Activated naive CD4-positive, alpha-beta T cell (primary cell): ENCODE data around the gene EDEM3.

Experiments used
- DNase-seq, 4 experiments: peaks; one replicate each; lab custom pipeline; 2025; lab: John Stamatoyannopoulos, UW

EDEM3 gene

DNA sequence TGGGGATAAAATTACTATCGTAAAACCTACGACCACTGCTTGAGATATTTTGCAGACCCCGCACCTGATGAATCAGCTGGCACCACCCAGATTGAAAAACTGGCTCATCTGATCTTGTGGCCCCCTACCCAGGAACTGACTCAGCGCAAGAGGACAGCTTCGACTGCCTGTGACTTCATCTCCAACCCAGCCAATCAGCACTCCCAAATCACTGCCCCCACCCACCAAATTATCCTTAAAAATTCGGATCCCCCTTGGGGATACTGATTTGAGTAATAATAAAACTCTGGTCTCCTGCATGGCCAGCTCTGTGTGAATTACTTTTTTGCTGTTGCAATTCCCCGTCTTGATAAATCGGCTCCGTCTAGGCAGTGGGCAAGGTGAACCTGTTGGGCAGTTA, 81.4 kb downstream of the EDEM3 start:
- no peak for DNase-seq

DNA sequence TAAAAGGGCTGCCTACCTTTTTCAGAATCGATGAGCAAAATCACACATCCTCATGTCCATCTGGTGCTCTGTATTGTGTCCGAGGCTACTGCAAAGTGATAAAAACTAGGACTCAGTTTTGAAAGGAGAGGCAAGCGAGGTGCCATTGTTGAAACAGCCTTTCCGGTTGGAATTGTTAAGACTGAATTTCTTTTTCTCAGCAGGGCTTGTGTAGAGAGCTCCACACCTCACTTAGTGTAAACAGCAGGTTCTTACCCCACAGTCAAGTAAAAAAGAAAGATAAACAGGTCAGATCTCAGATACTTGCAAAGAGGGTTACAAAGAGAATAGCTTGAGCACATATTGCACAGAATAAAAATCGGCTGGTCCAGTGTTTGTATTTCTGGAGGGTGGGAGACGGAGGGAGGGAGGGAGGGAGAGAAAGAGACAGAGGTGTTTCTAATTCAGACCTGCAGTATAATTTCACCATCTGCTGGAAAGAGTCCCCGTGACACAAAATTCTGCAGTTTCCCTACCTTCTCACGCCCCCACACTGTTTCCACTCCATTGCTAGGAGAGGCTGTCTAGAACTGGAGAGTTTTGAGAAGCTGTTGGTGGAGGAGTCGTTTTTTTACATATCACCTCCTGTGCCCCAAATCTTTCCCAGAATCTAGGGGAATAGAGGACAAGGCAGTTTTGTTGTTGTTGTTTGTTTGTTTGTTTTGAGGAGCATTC, 82.5 kb downstream of the EDEM3 start:
- DNase-seq, result no peak

DNA sequence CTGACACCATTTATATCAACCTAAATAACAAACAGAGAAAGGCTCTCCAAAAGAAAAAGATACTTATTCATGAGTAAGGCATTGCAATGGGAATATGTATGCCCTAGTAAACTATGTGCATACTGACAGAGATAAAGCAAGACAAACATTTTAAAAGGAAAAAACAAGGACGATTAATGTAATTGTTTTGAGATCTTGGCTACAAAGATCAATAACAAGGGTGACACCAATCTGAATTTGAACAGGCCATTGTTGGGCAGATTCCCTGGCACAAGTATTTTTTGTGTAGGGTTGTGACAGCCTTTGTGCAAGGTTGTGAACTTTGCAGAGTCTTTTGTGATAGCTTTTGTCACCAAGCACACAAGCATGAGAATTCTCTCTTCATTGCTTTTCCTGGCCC, 85.3 kb downstream of the EDEM3 start:
- no peak for DNase-seq

DNA sequence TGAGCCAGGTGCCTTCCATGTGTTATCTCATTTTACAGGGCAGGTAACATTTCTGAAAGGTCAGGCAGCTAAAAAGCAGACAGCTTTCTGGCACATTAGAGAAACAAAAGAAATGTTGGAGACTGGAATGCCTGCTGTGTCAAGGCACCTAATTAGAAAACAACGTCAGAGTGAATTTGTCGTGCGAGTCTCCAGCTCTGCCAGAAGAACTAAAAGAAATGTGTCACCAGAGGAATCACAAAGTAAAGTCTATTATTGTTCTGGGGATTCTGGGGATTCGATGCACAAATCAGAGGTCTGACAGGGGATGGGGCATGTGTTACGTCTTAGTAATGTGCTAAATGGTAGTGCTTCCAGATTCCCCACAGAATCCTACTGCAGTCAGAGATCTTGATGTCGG, 89.3 kb downstream of the EDEM3 start:
- no peak for DNase-seq

DNA sequence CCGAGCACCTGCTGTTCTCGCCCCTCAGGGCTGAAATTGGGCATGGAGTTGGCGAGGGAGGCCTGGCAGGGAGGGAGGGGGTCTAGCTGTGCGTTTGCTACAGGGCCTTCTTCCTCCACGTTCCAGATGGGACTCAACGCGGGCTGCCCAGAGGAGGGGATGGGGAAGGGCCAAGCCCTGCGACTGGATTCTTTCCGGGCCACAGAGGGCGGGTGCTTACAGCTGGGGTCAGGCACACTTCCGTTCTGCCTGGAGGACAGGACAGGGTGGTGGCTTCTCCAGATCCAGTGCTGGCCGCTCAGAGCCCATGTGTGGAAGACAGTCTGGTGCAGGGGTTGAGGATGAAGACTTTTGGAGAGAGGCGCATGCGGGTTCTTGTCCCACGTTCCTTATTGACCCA, 90.0 kb downstream of the EDEM3 start:
- DNase-seq, result no peak

DNA sequence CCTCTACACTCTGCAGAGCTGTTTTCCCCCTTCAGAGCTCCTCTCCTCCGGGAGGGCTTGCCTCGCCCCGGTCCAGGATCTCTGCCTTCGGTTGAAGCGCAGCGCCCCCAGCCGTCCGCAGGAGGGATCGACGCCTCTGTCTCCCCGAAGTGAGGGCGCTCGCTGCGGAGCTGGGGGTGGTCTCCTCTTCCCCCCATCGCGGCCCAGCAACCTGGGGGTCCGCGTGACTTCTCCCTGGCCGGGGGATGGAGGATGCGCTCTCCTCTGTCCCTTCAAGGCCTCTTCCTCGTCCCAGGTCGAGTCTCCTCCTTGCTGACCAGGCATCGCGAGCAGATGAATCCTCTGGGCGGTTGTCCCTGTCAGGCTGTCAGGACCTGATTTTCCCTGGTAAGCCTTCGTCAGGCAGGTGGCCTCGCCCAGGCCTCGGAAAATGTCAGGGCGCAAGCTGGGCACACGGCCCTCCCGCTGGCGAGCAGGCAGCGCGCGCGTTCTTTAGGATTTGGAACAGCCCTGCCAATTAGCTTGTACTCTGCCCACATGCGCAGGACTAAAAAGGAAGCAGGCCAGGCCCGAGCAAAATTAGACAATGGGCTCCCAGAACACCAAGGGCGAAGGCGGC, 90.5 kb downstream of the EDEM3 start:
- DNase-seq, result no peak

DNA sequence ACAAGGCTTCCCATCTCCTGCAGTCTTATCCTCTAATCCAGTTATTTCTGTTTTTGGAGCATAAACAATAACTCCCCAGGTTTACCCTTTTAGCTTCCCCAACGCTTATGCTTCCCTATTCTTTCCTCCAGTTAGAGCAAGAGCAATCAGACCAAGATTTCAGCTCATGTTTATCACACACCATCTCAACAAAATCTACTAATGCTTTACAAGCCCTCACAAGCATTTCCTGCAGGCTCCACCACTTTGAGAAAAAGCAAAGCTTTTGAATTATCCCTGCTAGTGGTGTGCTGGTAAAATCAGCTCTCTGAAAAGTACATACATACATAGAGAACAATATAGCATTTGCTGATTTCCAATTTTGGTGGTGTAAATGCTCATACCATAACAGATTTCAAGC, 92.9 kb downstream of the EDEM3 start:
- no peak for DNase-seq

DNA sequence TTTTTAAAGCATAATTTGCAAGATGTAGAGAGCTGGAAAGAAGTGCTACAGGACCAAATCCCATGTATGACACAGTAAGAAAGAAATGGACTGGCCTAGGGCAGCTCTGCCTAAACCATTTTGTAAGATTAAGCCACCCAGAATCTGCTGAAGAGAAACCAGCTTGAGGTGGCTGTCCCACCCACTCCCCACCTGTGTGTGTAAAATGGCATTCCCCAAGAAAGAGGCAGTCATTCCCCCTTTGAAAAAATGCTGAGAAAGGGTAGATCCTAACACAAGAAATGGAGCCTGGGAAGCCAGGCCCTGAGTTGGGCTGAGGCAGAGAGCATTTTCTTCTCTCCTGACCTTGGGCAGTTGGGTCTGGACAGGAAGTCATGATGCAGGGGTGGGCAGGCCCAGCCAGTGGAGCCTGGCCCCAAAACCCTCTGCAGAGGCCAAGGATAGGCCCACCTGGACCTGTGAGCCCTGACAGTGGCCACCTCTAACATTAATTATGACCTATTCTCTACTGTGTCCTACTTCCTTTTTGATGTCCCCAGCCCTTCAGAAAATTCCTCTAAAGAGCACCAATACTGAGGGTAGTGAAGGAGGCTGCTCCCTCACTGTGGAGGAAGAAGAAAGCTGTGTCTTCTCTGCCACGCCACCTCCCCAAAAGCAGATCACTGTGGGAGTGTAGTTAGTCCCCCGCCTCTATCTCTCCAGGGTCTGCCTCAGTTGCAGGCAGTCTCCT, 94.0 kb downstream of the EDEM3 start:
- no peak for DNase-seq

DNA sequence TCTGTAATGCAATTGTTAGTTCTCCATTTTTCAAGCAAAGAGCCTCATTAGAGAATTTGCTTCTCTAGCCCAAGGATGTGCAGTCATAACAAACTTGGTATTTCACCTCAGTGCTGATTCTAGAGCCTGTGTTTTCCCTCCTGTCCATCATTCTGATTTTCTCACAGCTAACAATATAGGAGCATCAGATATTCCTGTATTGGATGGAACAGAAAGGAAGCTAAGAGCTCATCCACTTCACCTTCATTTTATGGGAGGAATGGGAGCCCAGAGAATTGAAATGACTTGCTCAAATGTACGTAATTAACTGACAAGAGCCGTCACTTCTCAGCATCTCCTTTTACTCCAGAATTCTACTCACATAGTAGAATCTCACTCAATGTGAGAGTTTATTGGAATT, 96.6 kb downstream of the EDEM3 start:
- DNase-seq, result no peak

DNA sequence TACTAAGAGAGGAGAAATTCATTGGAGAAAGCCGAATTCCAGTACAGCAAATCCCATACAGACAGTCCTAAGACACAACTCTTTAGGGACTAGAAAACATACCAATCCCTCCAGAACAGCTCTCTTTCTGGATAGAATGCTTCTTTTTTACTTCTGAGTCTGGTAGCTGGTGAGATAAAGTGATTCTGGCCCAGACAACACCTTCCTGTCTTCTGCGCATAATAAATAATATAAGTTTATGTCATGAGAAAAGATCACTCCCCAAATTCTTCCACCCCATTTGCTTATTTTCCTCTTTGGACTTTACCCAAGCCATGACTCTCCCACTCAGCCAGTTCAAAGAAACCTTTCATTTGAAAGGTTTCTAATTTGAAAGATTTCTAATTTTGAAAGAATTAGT, 98.4 kb downstream of the EDEM3 start:
- no peak for DNase-seq

DNA sequence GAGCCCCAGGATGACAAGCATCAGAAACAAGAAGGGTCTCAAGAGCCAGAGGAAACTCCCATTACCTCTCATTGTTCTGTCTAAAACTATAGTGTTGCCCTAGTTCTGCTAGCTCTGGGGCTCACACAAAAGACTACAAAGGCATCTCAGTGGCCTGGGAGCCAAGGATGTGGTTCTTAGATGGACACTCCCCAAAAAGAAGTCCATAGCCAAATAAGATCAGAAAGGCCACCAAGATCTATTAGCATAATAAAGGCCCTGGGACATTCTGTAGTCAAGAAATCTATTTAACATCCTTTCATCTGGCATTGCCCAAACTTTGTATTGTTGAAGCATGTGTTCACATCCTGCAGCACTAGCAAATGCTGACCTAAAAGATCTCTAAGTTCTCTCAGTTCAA, 99.5 kb downstream of the EDEM3 start:
- DNase-seq, result no peak

DNA sequence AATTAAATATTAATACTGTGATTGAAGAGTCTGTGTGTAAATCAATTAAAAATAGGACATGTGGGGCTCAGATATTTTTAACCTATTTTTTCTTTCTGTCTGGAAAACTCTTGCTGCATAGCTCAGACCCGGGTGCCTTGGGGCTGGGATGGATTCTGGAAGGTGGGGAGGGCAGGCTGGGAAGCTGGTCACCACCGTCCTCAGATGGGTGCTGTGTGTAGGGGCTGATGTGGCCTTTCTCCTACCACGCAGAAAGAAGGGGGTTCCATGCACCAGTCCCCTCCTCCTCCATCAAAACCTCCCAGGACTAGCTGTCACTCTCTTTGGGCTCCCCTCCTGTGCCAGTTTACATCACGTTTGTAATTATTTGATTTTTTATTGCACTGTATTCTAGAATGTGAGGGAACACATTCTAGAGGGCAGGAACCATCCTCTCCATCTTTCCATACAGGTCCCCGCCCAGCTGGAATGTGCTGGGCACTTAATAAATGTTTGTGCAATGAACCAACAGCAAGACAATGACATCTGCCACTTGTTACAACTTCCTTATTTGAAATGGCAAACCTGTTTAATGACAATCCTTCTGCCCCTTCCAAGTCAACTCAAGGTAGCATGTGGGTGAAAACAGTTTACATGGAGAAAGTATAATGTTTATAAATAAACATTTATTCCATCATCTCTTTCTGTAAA, 104.3 kb downstream of the EDEM3 start:
- DNase-seq, result no peak

DNA sequence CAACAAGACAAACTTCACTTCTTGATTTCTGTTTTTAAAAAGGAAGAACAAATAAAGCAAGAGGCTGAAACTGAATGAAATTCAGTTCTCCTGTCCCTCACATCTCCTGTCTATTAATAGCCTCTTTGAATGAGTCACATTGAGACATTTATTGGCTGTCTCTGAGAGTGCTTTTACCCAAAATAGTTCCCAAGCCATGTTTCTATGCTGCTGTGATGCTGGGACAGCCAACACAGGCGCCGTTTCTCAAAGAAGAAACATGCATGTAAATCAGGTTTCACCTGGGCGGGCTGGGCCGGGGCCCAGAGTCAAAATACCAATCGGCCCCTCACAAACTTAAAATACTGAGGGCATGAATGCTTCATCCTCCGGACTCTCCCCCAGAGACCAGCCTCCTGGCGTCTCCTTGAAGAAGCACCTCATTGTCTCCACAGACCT, 105.2 kb downstream of the EDEM3 start:
- no peak for DNase-seq

DNA sequence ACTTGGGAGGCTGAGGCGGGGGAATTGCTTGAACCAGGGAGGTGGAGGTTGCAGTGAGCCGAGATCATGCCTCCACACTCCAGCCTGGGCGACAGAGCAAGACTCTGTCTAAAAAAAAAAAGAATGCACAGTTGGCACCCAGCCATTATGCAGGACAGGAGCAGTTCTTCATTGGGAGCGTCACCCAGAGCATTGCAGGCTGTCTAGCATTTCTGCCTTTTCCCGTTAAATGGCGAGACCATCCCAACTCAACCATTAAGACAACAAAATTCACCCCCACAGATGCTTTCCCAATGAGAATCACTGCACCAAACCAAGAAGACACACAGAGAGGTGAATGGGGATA, 105.8 kb downstream of the EDEM3 start:
- DNase-seq, result no peak

DNA sequence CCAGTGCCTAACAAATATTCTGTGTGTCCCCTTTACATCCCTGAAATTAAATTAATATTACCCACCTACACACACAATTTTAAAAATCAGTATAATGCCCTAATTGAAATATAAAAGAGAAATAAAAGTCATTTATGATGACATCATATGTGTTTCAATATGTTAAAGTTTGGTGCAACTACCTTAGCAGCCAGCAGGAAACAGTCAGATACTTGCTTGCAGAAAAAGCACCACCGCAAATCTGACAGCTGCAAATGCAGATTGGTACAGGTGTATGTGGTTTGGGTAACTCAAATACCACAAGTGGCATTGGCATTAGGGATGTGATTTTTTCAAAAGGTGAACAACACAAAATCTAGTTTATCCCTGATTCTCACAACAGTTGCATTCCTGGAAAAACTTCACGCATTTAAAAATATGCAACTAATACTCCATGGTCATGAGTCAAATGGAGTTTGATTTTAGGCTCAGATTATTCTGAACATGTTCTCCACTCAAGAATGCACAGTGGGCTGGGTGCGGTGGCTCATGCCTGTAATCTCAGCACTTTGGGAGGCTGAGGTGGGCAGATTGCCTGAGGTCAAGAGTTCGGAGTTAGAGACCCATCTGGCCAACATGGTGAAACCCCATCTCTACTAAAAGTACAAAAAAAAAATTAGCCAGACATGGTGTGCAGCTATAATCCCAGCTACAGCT, 106.3 kb downstream of the EDEM3 start:
- DNase-seq, result no peak

DNA sequence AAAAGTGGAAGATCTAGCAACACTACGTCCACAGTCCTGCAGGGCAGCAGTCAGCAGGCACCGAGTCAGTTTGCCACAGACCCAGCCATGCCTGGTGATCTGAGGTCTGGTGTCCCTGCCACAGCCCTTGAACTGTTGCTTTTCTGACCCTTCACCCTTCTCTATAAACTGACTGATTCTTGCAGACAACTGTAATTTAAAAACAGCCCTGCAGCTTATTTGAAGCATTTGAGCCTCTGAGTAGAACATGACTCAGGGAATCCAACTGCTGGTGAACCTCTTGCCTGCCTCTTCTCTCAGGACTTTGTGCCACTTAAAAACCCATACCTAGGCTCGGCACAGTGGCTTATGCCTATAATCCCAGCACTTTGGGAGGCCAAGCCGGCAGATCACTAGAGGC, 107.2 kb downstream of the EDEM3 start:
- DNase-seq, result no peak

DNA sequence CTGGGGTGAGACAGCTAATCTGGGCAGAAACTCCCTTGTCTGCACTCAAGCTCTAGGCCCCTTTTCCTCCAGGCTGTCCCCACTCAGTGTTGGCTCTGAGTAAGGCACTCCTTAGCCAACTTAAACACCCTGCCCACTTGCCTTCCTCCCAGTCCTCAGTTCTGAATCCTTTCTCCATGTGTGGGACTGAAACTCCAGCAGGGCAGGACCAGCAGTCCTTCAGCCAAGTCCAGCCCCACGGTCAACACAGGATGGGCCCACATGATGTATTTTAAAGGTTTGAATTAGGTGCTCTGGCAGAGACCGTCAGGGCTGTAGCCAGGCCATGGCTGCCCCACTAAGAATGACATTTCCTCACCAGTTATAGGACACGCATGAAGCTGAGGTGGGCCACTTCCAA, 107.8 kb downstream of the EDEM3 start:
- DNase-seq, result no peak

DNA sequence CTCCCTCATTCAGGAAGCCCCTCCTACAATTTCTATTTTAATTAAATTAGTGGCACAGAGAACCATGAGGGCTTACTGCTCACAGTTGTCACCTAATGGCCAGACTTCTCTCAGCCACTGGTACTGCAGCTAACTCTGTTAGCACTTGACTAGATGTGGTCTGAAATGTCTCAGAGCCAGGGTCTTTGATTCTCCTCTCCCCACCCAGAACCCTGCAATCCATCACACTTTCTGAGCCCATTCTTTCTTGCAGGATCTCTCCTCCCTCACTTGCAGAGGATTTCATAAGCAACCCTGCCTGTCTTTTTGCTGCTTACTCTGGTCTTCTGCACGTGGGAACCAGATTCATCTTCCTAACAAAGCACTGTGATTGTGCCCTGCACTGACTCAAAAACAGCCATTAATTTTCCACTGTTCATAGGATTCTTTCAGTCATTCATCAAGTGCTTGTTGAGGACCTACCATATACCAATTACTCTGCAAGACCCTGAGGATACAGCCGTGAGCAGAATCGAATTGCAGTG, 108.4 kb downstream of the EDEM3 start:
- no peak for DNase-seq

DNA sequence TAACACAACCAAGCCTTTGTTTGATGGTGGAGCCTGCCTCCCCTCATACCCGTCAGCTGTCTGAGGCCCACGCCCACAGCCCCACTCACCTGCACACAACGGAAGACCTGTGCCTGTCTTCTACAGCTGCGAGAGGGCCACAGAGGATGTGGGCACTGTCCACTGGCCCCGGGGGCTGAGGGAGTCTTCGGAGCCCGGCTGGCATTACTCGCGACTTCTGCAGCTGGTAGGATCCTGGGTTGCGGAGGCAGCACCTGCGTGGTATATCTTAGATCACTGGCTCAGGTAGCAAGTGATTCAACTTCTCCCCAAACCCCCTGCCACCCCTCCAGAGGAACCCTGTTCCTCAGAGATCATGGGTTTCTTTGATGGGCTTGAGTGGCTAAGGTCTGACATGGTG, 109.9 kb downstream of the EDEM3 start:
- DNase-seq, result no peak

DNA sequence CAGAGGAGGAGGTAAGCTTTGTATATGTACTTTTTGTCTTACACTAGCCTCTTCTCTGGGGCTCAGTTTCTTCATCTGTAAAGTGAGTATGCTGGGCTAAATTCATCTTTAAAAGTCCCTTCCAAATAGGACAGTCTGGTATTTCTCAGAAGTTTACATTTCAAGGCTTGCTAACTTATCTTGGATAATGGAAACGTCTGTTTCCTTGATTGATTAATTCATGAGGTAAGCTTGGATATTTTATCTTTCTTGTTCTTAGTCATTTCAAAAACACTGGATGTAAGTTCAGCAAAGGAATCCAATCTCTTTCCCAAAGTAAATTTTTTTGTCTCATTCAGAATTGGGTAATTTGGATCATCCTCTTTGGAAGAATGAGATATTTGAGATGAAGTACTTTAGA, 111.0 kb downstream of the EDEM3 start:
- no peak for DNase-seq

DNA sequence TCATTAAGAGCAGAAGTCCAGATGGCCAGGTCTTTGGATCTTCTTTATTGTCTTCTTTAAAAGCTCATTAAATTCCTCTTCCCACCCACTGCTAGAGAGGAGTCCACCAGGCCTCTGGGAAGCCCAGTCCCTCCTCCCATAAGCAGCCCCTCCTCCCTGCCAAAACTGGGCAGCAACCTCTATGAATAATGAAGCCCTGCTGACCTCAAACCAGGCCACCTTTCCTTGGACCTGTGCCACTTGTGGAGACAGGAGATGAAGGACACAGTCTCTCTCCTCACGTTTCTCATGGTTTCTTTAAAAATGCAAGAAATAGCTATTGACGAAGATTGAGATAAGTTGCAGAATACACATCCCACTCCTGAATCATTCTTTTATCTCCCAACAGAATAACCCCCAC, 112.8 kb downstream of the EDEM3 start:
- no peak for DNase-seq

DNA sequence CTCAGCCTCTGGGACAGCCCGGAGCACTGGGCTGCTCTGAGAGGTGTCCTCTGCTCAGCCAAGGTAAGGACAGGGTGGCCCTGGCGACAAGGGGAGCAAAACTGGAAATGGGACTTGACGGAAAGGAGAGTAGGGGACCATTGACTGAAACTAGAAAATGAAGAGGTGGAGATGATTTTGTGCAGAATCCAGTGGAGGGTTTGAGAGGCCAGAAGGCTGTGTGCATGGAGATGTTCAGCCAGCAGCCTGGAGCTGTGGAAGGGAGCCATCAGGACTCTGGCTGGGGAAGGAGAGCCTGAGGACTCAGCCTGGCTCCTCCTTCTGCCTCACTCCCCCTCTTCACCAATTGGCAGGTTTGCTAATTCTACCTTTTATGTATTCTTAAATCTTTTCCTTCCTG, 114.2 kb downstream of the EDEM3 start:
- no peak for DNase-seq
